Spinal cord (tissue), 10 donors: ENCODE results near the gene FUT3. TPM values are rescaled to one million over a fixed set of nuclear protein-coding genes. Genes with fewer than 3 reads are reported as not detected.
"Not testable (repeated sequence)": the region's sequence is repeated elsewhere in the genome, so short reads cannot be mapped to it uniquely, and the experiment has no call there.

Experiments used
- DNase-seq, 6 donors: peaks; one replicate each; pipeline versions ENCODE4 v3.0.0 to v3.0.0-alpha.2; 2013 to 2015; ENCODE audit warnings: low spot score in 6 of 6, low read depth in 4 of 6
- H3K27ac ChIP-seq: one replicate; pipeline ENCODE4 v1.5.1; 2013; ENCODE audit warnings: low read depth, low read length, control low read depth
- H3K27me3 ChIP-seq: one replicate; pipeline ENCODE4 v1.6.1; 2013; ENCODE audit warnings: low read length; ENCODE audit not compliant: control insufficient read depth, insufficient read depth
- H3K36me3 ChIP-seq: one replicate; pipeline ENCODE4 v1.6.1; 2013; ENCODE audit warnings: low read length; ENCODE audit not compliant: control insufficient read depth, insufficient read depth
- H3K4me1 ChIP-seq: one replicate; pipeline ENCODE4 v1.6.1; 2013; ENCODE audit warnings: low read length; ENCODE audit not compliant: control insufficient read depth, insufficient read depth
- H3K4me3 ChIP-seq: one replicate; pipeline ENCODE4 v1.5.1; 2013; ENCODE audit warnings: low read depth, low read length, control low read depth
- H3K9me3 ChIP-seq: one replicate; pipeline ENCODE4 v1.6.1; 2013; ENCODE audit warnings: low read length; ENCODE audit not compliant: control insufficient read depth, insufficient read depth
- WGBS: methylation state at CpG from one replicate; pipeline ENCODE4 v1.1.5; 2013; ENCODE audit warnings: missing lambda C conversion rate; ENCODE audit not compliant: insufficient coverage; 5-methylcytosine and 5-hydroxymethylcytosine counted together
- polyA plus RNA-seq, 2 donors: library from polyadenylated mRNA; unstranded; fragments of 120-200 nt; gene quantifications; one replicate each; pipeline ENCODE4 v1.2.1, GENCODE V29; 2013; ENCODE audit not compliant: insufficient read length in 2 of 2
- total RNA-seq, 2 donors: library from RNA; depleted of rRNA in 1 of 2; stranded (reverse); fragments of 120-200 nt in 1 of 2; fragments of >200 nt in 1 of 2; gene quantifications; one replicate each; pipeline versions ENCODE4 v1.2.3 to v1.2.4, GENCODE V29; 2013 to 2014
- donor health status: healthy.

FUT3 gene
- total and polyA plus RNA-seq, 4 donors, result 0.26 to 0.32 TPM; not detected in 2

- WGBS, result 52% methylated on average over 3 of the region's 13 CpGs
- DNase-seq, result peak in 1 of 6 donors; percentile 35
- not testable (repeated sequence) for H3K27ac ChIP-seq
Observed at GRCh38 chr19:5883157-5883873, 32.1 kb upstream of the FUT3 start.

GRCh38 chr19:5882421-5882968 is 31.2 kb upstream of the FUT3 start:
- Histone ChIP-seq H3K27ac (no peak overlapping the region), H3K36me3 (no peaks in the 10 kb centered on the region)
- 81% methylated on average over 3 of the region's 9 CpGs for WGBS

More at GRCh38 chr19:5883157-5883873, 32.1 kb upstream of the FUT3 start:
- not testable (repeated sequence) for H3K27me3 ChIP-seq, H3K4me1 ChIP-seq, H3K36me3 ChIP-seq, H3K4me3 ChIP-seq, H3K9me3 ChIP-seq

GRCh38 chr19:5881543-5882299 is 30.5 kb upstream of the FUT3 start:
- H3K4me3 ChIP-seq, result no peak overlapping the region
- 56% methylated on average over 11 of the region's 19 CpGs for WGBS
- no peak for DNase-seq
- H3K27ac ChIP-seq, result no peak overlapping the region
- H3K4me1 ChIP-seq, result peaks cover 8% of the 10 kb centered on the region
- H3K27me3 ChIP-seq, result peaks cover 2% of the 10 kb centered on the region
- no peaks in the 10 kb centered on the region for H3K36me3 ChIP-seq
- H3K9me3 ChIP-seq, result no peaks in the 10 kb centered on the region

More at GRCh38 chr19:5882421-5882968, 31.2 kb upstream of the FUT3 start:
- no peaks in the 10 kb centered on the region for H3K9me3 ChIP-seq
- H3K4me3 ChIP-seq, result no peak overlapping the region
- peaks cover 2% of the 10 kb centered on the region for H3K27me3 ChIP-seq
- H3K4me1 ChIP-seq, result peaks cover 8% of the 10 kb centered on the region
- DNase-seq, result no peak

- Histone ChIP-seq H3K4me3 (no peak overlapping the region), H3K27me3 (peaks cover 2% of the 10 kb centered on the region), H3K9me3 (no peaks in the 10 kb centered on the region), H3K4me1 (peaks cover 8% of the 10 kb centered on the region), H3K27ac (no peak overlapping the region), H3K36me3 (no peaks in the 10 kb centered on the region)
- DNase-seq, result peak in 1 of 6 donors; percentile 36
- 11% methylated on average over 11 of the region's 15 CpGs for WGBS
Observed at GRCh38 chr19:5880604-5881078, 29.4 kb upstream of the FUT3 start.

GRCh38 chr19:5880196-5880595 is 28.9 kb upstream of the FUT3 start:
- 86% methylated on average over 1 of the region's 6 CpGs for WGBS
- Histone ChIP-seq H3K27me3 (peaks cover 2% of the 10 kb centered on the region), H3K4me1 (peaks cover 8% of the 10 kb centered on the region), H3K4me3 (no peak overlapping the region), H3K9me3 (no peaks in the 10 kb centered on the region), H3K36me3 (no peaks in the 10 kb centered on the region), H3K27ac (no peak overlapping the region)
- no peak for DNase-seq

- H3K27me3 ChIP-seq, result peaks cover 2% of the 10 kb centered on the region
- peaks cover 8% of the 10 kb centered on the region for H3K4me1 ChIP-seq
- no peak overlapping the region for H3K4me3 ChIP-seq
- no peaks in the 10 kb centered on the region for H3K9me3 ChIP-seq
- DNase-seq, result peak in 1 of 6 donors; percentile 9
- H3K27ac ChIP-seq, result no peak overlapping the region
- WGBS, result 28% methylated on average over 3 of the region's 9 CpGs
- H3K36me3 ChIP-seq, result no peaks in the 10 kb centered on the region
Observed at GRCh38 chr19:5877882-5878281, 26.6 kb upstream of the FUT3 start.

- Histone ChIP-seq H3K9me3 (no peaks in the 10 kb centered on the region), H3K4me1 (peaks cover 8% of the 10 kb centered on the region), H3K4me3 (no peak overlapping the region), H3K27ac (no peak overlapping the region), H3K27me3 (peaks cover 2% of the 10 kb centered on the region), H3K36me3 (no peaks in the 10 kb centered on the region)
- WGBS, result 92% methylated on average over 4 of the region's 8 CpGs
- no peak for DNase-seq
Observed at GRCh38 chr19:5877427-5877826, 26.2 kb upstream of the FUT3 start.

- H3K9me3 ChIP-seq, H3K27me3 ChIP-seq, H3K27ac ChIP-seq, H3K4me1 ChIP-seq, H3K36me3 ChIP-seq, DNase-seq, H3K4me3 ChIP-seq: not testable (repeated sequence)
- WGBS, result 80% methylated on average over 7 of the region's 7 CpGs
Observed at GRCh38 chr19:5874496-5874895, 23.2 kb upstream of the FUT3 start.

- Histone ChIP-seq H3K36me3 (no peaks in the 10 kb centered on the region), H3K4me1 (no peaks in the 10 kb centered on the region), H3K27ac (no peak overlapping the region), H3K4me3 (no peak overlapping the region), H3K9me3 (no peaks in the 10 kb centered on the region), H3K27me3 (no peaks in the 10 kb centered on the region)
- 93% methylated on average over 9 of the region's 12 CpGs for WGBS
- DNase-seq, result no peak
Observed at GRCh38 chr19:5873617-5874199, 22.5 kb upstream of the FUT3 start.
